RWPE2 (cell line): Measurements from ENCODE around the gene ROCK2.

Experiments used
- ATAC-seq: fragments of 200-7000 bp; cut with Tn5 transposase; 3 replicates; pipeline ENCODE4 v1.9.1; 2021; ENCODE audit warnings: low read depth
- DNase-seq: peaks from one replicate; pipeline ENCODE4 v3.0.0-alpha.2; 2020; ENCODE audit warnings: low spot score
- H3K27ac ChIP-seq: fragments of 450-650 bp; 2 replicates; pipeline ENCODE4 v1.5.1; 2017; ENCODE audit warnings: mild to moderate bottlenecking; ENCODE audit not compliant: poor library complexity, severe bottlenecking
- H3K27me3 ChIP-seq: fragments of 250-450 bp; sonication (Bioruptor Pico); 2 replicates; pipeline ENCODE4 v1.5.1; 2021; ENCODE audit warnings: mild to moderate bottlenecking, moderate library complexity; ENCODE audit not compliant: insufficient read depth, poor library complexity, severe bottlenecking
- H3K36me3 ChIP-seq: fragments of 250-450 bp; sonication (Bioruptor Pico); 2 replicates; pipeline ENCODE4 v1.5.1; 2020; ENCODE audit warnings: low read depth, mild to moderate bottlenecking, moderate library complexity
- H3K4me1 ChIP-seq: fragments of 250-450 bp; sonication (Bioruptor Pico); 2 replicates; pipeline ENCODE4 v1.5.1; 2021; ENCODE audit warnings: mild to moderate bottlenecking, moderate library complexity; ENCODE audit not compliant: insufficient read depth, poor library complexity, severe bottlenecking
- H3K4me3 ChIP-seq: fragments of 250-450 bp; sonication (Bioruptor Pico); 2 replicates; pipeline ENCODE4 v1.5.1; 2021; ENCODE audit warnings: mild to moderate bottlenecking, moderate library complexity; ENCODE audit not compliant: severe bottlenecking
- H3K9me3 ChIP-seq: fragments of 250-450 bp; sonication (Bioruptor Pico); 2 replicates; pipeline ENCODE4 v1.5.1; 2021; ENCODE audit warnings: mild to moderate bottlenecking, moderate library complexity; ENCODE audit not compliant: severe bottlenecking
- CTCF ChIP-seq: fragments of 450-650 bp; IDR thresholded peaks from one replicate; pipeline ENCODE4 v1.5.1; 2017; ENCODE audit warnings: mild to moderate bottlenecking, moderate library complexity; ENCODE audit not compliant: poor library complexity, severe bottlenecking

ROCK2 gene

GRCh38 chr2:11320698-11321492 is 23.5 kb downstream of the ROCK2 start:
- Histone ChIP-seq H3K36me3 (no peaks in the 10 kb centered on the region), H3K9me3 (no peaks in the 10 kb centered on the region), H3K4me3 (no peak overlapping the region), H3K4me1 (no peaks in the 10 kb centered on the region), H3K27ac (no peak overlapping the region), H3K27me3 (no peaks in the 10 kb centered on the region)
- ATAC-seq (no peak), DNase-seq (no peak)
- TF ChIP-seq CTCF: peak; percentile 5

GRCh38 chr2:11319939-11320338 is 24.5 kb downstream of the ROCK2 start:
- ATAC-seq (no peak), DNase-seq (no peak)
- no peaks in the 10 kb centered on the region for H3K36me3 ChIP-seq
- H3K4me1 ChIP-seq: no peaks in the 10 kb centered on the region
- H3K4me3 ChIP-seq: no peak overlapping the region
- H3K9me3 ChIP-seq: no peaks in the 10 kb centered on the region
- no peak for TF ChIP-seq CTCF
- no peak overlapping the region for H3K27ac ChIP-seq
- no peaks in the 10 kb centered on the region for H3K27me3 ChIP-seq

- Histone ChIP-seq H3K4me3 (no peak overlapping the region), H3K27me3 (no peaks in the 10 kb centered on the region), H3K4me1 (no peaks in the 10 kb centered on the region), H3K9me3 (no peaks in the 10 kb centered on the region), H3K36me3 (no peaks in the 10 kb centered on the region), H3K27ac (no peak overlapping the region)
- ATAC-seq: no peak
- no peak for TF ChIP-seq CTCF
- DNase-seq: no peak
These were observed 29.2 kb downstream of the ROCK2 start for GRCh38 chr2:11315074-11315705.

- no peak overlapping the region for H3K27ac ChIP-seq
- DNase-seq: no peak
- no peaks in the 10 kb centered on the region for H3K36me3 ChIP-seq
- H3K27me3 ChIP-seq: no peaks in the 10 kb centered on the region
- no peak overlapping the region for H3K4me3 ChIP-seq
- no peaks in the 10 kb centered on the region for H3K4me1 ChIP-seq
- no peak for ATAC-seq
- TF ChIP-seq CTCF: no peak
- H3K9me3 ChIP-seq: no peaks in the 10 kb centered on the region
These were observed 29.9 kb downstream of the ROCK2 start for GRCh38 chr2:11314487-11314886.

- no peaks in the 10 kb centered on the region for H3K27me3 ChIP-seq
- no peak for TF ChIP-seq CTCF
- H3K4me3 ChIP-seq: no peak overlapping the region
- no peaks in the 10 kb centered on the region for H3K36me3 ChIP-seq
- H3K4me1 ChIP-seq: no peaks in the 10 kb centered on the region
- DNase-seq (no peak), ATAC-seq (no peak)
- no peaks in the 10 kb centered on the region for H3K9me3 ChIP-seq
- no peak overlapping the region for H3K27ac ChIP-seq
These were observed 31.5 kb downstream of the ROCK2 start for GRCh38 chr2:11312770-11313471.
